ENCODE results near the gene RPL26. TPM values are rescaled to one million over a fixed set of nuclear protein-coding genes. Genes with fewer than 3 reads are reported as not detected.

RPL26 gene
- total and polyA plus RNA-seq, 8 donors = 608 to 1,890 (median 1,076) TPM

GRCh38 chr17:8393470-8394231 lies 10.7 kb upstream of the RPL26 start:
- Histone ChIP-seq H3K4me3 (no peak overlapping the region), H3K4me1 (no peaks in the 10 kb centered on the region), H3K9me3 (no peaks in the 10 kb centered on the region), H3K27me3 (peaks cover 0 to under 1% (median 0%) of the 10 kb centered on the region in 4 donors), H3K36me3 (no peaks in the 10 kb centered on the region), H3K27ac (no peak overlapping the region)
- ATAC-seq = peak in 3 of 4 donors; percentile 31 to 54 (median 44)
- WGBS, 2 donors = 48 to 49% methylated on average over 8 of the region's 8 CpGs
- no peak for DNase-seq
- intact Hi-C loops (cut with DNase I) = no loop called here
- no peak for FAIRE-seq
- no peak for TF ChIP-seq CTCF (IDR thresholded peaks at IDR 0.05)

- no peaks in the 10 kb centered on the region for H3K27me3 ChIP-seq
- DNase-seq (peak in 1 of 6 donors; percentile 65), ATAC-seq (no peak), FAIRE-seq (no peak)
- no peaks in the 10 kb centered on the region for H3K36me3 ChIP-seq
- TF ChIP-seq CTCF (IDR thresholded peaks at IDR 0.05) = no peak
- H3K9me3 ChIP-seq = no peaks in the 10 kb centered on the region
- H3K4me1 ChIP-seq = no peaks in the 10 kb centered on the region
- H3K27ac ChIP-seq = no peak overlapping the region
- 74 to 84% methylated on average over 30 to 46 of the region's 46 CpGs for WGBS, 2 donors
- intact Hi-C loops (cut with DNase I) = no loop called here
- no peak overlapping the region for H3K4me3 ChIP-seq
Measured at GRCh38 chr17:8392674-8393469, 9.9 kb upstream of the RPL26 start.

GRCh38 chr17:8392274-8392673 lies 9.3 kb upstream of the RPL26 start:
- no peaks in the 10 kb centered on the region for H3K9me3 ChIP-seq
- no peak for TF ChIP-seq CTCF (IDR thresholded peaks at IDR 0.05)
- no peak for DNase-seq
- intact Hi-C loops (cut with DNase I) = no loop called here
- no peak for ATAC-seq
- FAIRE-seq = no peak
- no peaks in the 10 kb centered on the region for H3K36me3 ChIP-seq
- WGBS, 2 donors = 46 to 59% methylated on average over 16 to 18 of the region's 18 CpGs
- no peak overlapping the region for H3K4me3 ChIP-seq
- no peak overlapping the region for H3K27ac ChIP-seq
- H3K27me3 ChIP-seq = no peaks in the 10 kb centered on the region
- H3K4me1 ChIP-seq = no peaks in the 10 kb centered on the region

- 21 to 28% methylated on average over 9 of the region's 9 CpGs for WGBS, 2 donors
- Histone ChIP-seq H3K4me3 (no peak overlapping the region), H3K4me1 (no peaks in the 10 kb centered on the region), H3K27ac (no peak overlapping the region), H3K27me3 (no peaks in the 10 kb centered on the region), H3K9me3 (no peaks in the 10 kb centered on the region), H3K36me3 (no peaks in the 10 kb centered on the region)
- ATAC-seq (no peak), DNase-seq (no peak), FAIRE-seq (no peak)
- intact Hi-C loops (cut with DNase I) = no loop called here
- no peak for TF ChIP-seq CTCF (IDR thresholded peaks at IDR 0.05)
Measured at GRCh38 chr17:8391711-8392110, 8.7 kb upstream of the RPL26 start.
